ENCODE measurements around the gene GPR132. TPM values are rescaled to one million over a fixed set of nuclear protein-coding genes. Genes with fewer than 3 reads are reported as not detected.

The GPR132 gene
- total and polyA plus RNA-seq, 9 of the 15 experiments (the other 6 are each of a cell fraction or from before 2014, with no cell fraction given) = 0.01 to 1.1 (median 0.25) TPM; not detected in 1

GRCh38 chr14:105069871-105070759 is 4.9 kb upstream of the GPR132 start:
- intact Hi-C loops (cut with micrococcal nuclease) = no loop called here
- Histone ChIP-seq H2AFZ (ENCODE audit: low read depth, low read length) (peak overlapping the region; percentile 70), H3K36me3 (ENCODE audit: control insufficient read depth, insufficient read depth, low read length) (no peaks in the 10 kb centered on the region), H3K4me3 (no peak overlapping the region), H4K20me1 (replicated peaks; ENCODE audit: control insufficient read depth, insufficient read depth, low read length) (no peaks in the 10 kb centered on the region), H3K9me3 (replicated peaks; ENCODE audit: control insufficient read depth, insufficient read depth, low read depth, low read length) (no peaks in the 10 kb centered on the region), H3K9me1 (ENCODE audit: control insufficient read depth, insufficient read depth, low read length) (peaks cover 4% of the 10 kb centered on the region), H3K4me1 (replicated peaks in 1 of 2; ENCODE audit: control insufficient read depth in 2 of 2, insufficient read depth in 2 of 2, low read length in 2 of 2) (peaks cover 5 to 53% of the 10 kb centered on the region in 2 experiments; a peak in 4 of 5 replicates), H3K4me2 (ENCODE audit: insufficient read depth, low read length) (peak overlapping the region; percentile 37; the same call in 1 of the 2 replicates), H3K9ac (ENCODE audit: insufficient read depth in 1 of 2, low read depth in 2 of 2, low read length in 2 of 2) (peak overlapping the region in 1 of 2 experiments; percentile 68; a peak in 1 of 4 replicates), H3K27me3 (ENCODE audit: control insufficient read depth in 2 of 2, insufficient read depth in 2 of 2, low read length in 2 of 2) (no peaks in the 10 kb centered on the region), H3K27ac (ENCODE audit: extremely low read depth, low read depth, low read length) (peak overlapping the region; percentile 61; the same call in 2 of the 3 replicates), H3K79me2 (ENCODE audit: control insufficient read depth, insufficient read depth, low read length) (no peaks in the 10 kb centered on the region)
- peak; percentile 41 to 53 (median 47) for DNase-seq (ENCODE audit: extremely low read depth in 1 of 4, low spot score in 3 of 4)
- CTCF ChIA-PET (ENCODE audit: low intra/inter-chr PET ratio) = no interaction called here
- ATAC-seq = peak; percentile 38
- POLR2A ChIA-PET = interaction anchor here (0.8 kb wide), 1 partner anchor 52 kb away, joined by 4 read pairs; no protein-coding TSS in a partner anchor
- in situ Hi-C loops (cut with MboI) = no loop called here
- FAIRE-seq = peak; percentile 40
- TSS peak; percentile 82 for BruUV-seq (replicated peaks)
- whole genome bisulfite sequencing (ENCODE audit: insufficient coverage, low coverage, missing lambda C conversion rate) = 16% methylated on average over 11 of the region's 20 CpGs
- TF ChIP-seq ZNF277 (CRISPR knock-in tag; IDR thresholded peaks at IDR 0.05; ENCODE audit: borderline replicate concordance) = no peak
- peak; percentile 61 for TF ChIP-seq ATF3 (IDR thresholded peaks at IDR 0.05)
- no peak for TF ChIP-seq ATF3 (CRISPR knock-in tag; conservative IDR thresholded peaks at IDR 0.05)
- TF ChIP-seq L3MBTL2 (IDR thresholded peaks at IDR 0.05) = peak; percentile 42; the same call in 1 of the 2 replicates
- TF ChIP-seq MGA (IDR thresholded peaks at IDR 0.05) = peak; percentile 50
- peak; percentile 25 for TF ChIP-seq POLR2B (IDR thresholded peaks at IDR 0.05; ENCODE audit: low read depth, partially characterized antibody)

All from K562 (cell line).